BE2C (cell line): ENCODE results near the gene SPTBN1.

Experiments
- DNase-seq: peaks from one replicate; pipeline ENCODE4 v3.0.0-alpha.2; 2020
- H3K27me3 ChIP-seq: fragments of 250-450 bp; sonication (Bioruptor Pico); 2 replicates; pipeline ENCODE4 v1.5.1; 2020; ENCODE audit warnings: mild to moderate bottlenecking
- H3K36me3 ChIP-seq: fragments of 250-450 bp; sonication (Bioruptor Pico); 2 replicates; pipeline ENCODE4 v1.5.1; 2020; ENCODE audit warnings: mild to moderate bottlenecking
- H3K4me1 ChIP-seq: fragments of 250-450 bp; sonication (Bioruptor Pico); 2 replicates; pipeline ENCODE4 v1.5.1; 2020
- H3K4me3 ChIP-seq: 2 replicates; pipeline ENCODE4 v1.5.1; 2011; ENCODE audit warnings: low read depth, low read length
- H3K9me3 ChIP-seq: fragments of 250-450 bp; sonication (Bioruptor Pico); 2 replicates; pipeline ENCODE4 v1.5.1; 2020
- TF ChIP-seq, protein P1 (sequence below): IDR thresholded peaks from 2 replicates; pipeline ENCODE4 v1.5.1; 2012; ENCODE audit warnings: mild to moderate bottlenecking, low read depth, low read length

SPTBN1 gene

DNA sequence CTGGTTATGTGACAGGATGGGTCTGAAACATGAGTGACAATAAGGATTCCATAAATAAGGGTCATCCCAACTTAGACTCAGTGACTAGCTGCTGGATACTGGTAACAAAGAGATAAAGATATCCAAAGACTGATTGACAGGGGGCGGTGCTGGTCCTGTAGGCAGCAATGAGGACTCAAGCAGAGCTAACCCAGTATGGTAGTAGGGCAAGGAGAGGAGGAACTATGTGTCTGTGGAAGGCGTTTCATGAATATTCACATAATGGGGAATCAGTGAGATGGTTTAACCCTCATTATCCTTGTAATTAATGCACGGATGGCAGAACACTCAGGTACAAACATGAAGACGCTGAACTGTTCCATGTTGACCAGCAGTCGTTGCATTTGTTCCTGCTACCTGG, 164.8 kb downstream of the SPTBN1 start:
- TF ChIP-seq, protein P1, sequence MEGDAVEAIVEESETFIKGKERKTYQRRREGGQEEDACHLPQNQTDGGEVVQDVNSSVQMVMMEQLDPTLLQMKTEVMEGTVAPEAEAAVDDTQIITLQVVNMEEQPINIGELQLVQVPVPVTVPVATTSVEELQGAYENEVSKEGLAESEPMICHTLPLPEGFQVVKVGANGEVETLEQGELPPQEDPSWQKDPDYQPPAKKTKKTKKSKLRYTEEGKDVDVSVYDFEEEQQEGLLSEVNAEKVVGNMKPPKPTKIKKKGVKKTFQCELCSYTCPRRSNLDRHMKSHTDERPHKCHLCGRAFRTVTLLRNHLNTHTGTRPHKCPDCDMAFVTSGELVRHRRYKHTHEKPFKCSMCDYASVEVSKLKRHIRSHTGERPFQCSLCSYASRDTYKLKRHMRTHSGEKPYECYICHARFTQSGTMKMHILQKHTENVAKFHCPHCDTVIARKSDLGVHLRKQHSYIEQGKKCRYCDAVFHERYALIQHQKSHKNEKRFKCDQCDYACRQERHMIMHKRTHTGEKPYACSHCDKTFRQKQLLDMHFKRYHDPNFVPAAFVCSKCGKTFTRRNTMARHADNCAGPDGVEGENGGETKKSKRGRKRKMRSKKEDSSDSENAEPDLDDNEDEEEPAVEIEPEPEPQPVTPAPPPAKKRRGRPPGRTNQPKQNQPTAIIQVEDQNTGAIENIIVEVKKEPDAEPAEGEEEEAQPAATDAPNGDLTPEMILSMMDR = no peak
- Histone ChIP-seq H3K4me3 (no peak overlapping the region), H3K27me3 (no peaks in the 10 kb centered on the region), H3K36me3 (peaks cover 58% of the 10 kb centered on the region), H3K4me1 (peaks cover 4% of the 10 kb centered on the region; the same call in 1 of the 2 replicates), H3K9me3 (no peaks in the 10 kb centered on the region)
- no peak for DNase-seq

DNA sequence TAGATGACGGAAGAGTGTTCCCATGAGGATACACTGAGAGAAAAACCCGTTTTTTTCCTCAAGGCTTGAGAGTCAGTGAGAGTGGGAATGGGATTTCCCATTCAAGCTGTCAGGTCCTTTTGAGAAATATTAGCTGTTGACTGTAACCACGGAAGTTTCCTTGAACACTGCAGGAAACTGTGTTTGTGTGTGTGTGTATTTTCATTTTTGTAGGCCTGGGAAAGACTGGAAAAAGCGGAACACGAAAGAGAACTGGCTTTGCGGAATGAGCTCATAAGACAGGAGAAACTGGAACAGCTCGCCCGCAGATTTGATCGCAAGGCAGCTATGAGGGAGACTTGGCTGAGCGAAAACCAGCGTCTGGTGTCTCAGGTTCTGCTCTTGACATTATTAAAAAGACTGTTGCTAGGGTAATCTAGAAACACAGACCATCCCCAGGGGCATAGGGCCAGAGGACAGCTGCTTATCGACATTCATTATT, 168.5 kb downstream of the SPTBN1 start:
- TF ChIP-seq, protein P1 = no peak
- DNase-seq = peak; percentile 72
- Histone ChIP-seq H3K27me3 (no peaks in the 10 kb centered on the region), H3K9me3 (no peaks in the 10 kb centered on the region), H3K4me1 (peaks cover 4% of the 10 kb centered on the region; the same call in 1 of the 2 replicates), H3K4me3 (peak overlapping the region; percentile 6; the same call in 1 of the 2 replicates), H3K36me3 (peaks cover 77% of the 10 kb centered on the region)

DNA sequence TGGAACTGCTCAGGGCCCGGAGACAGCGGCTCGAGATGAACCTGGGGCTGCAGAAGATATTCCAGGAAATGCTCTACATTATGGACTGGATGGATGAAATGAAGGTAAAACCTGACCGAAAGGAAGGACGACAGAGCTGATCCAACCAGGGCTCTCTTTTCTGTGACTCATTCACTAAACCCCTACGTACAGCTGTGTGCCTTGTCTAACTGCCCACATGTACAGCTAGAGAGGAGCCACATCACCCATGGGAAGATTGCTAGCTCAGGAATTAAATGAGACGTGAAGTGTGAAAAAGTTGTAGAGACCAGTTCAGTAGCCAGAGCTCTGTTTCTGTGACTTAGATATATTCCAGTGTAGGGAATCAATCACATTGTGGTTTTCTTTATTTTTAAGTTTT, 170.0 kb downstream of the SPTBN1 start:
- no peaks in the 10 kb centered on the region for H3K9me3 ChIP-seq
- no peak overlapping the region for H3K4me3 ChIP-seq
- H3K36me3 ChIP-seq = peaks cover 81% of the 10 kb centered on the region
- H3K27me3 ChIP-seq = no peaks in the 10 kb centered on the region
- DNase-seq = no peak
- TF ChIP-seq, protein P1 = no peak
- H3K4me1 ChIP-seq = peaks cover 4% of the 10 kb centered on the region; the same call in 1 of the 2 replicates

DNA sequence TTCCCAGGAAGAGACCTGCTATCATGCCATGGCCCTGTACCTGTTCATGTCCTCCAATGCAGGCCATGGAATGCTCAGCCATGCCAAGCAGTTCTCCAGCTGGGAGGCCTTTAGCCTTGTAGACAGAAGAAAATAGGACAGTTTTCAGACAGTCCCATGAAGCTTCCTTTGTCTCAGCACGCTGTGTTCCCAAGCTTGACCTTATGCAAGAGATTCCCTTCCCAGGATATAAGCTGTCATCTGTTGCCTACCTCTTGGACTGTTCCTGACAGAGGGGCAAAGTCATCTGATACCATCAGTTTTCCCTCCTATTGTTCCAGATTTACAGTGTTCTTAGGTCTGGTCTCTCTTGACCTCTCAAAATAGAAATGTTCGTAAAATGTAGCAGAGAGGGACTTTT, 170.8 kb downstream of the SPTBN1 start:
- DNase-seq = no peak
- H3K9me3 ChIP-seq = no peaks in the 10 kb centered on the region
- H3K27me3 ChIP-seq = no peaks in the 10 kb centered on the region
- peaks cover 83% of the 10 kb centered on the region for H3K36me3 ChIP-seq
- TF ChIP-seq, protein P1 = no peak
- no peak overlapping the region for H3K4me3 ChIP-seq
- H3K4me1 ChIP-seq = peaks cover 4% of the 10 kb centered on the region; the same call in 1 of the 2 replicates

DNA sequence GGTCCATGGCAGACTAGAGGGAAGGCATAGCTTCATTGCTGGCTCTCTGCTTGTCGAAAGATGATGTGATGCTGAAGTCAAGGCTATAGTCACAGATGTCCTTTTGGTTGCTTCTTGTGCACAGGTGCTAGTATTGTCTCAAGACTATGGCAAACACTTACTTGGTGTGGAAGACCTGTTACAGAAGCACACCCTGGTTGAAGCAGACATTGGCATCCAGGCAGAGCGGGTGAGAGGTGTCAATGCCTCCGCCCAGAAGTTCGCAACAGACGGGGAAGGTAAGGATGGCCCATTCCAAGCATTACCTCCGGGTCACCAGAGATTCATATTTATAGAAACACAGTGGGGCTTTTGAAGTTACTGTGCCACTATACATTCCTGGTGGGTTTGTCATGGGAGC, 171.8 kb downstream of the SPTBN1 start:
- Histone ChIP-seq H3K4me1 (peaks cover 4% of the 10 kb centered on the region; the same call in 1 of the 2 replicates), H3K4me3 (no peak overlapping the region), H3K27me3 (no peaks in the 10 kb centered on the region), H3K36me3 (peaks cover 81% of the 10 kb centered on the region), H3K9me3 (no peaks in the 10 kb centered on the region)
- TF ChIP-seq, protein P1 = no peak
- DNase-seq = no peak

DNA sequence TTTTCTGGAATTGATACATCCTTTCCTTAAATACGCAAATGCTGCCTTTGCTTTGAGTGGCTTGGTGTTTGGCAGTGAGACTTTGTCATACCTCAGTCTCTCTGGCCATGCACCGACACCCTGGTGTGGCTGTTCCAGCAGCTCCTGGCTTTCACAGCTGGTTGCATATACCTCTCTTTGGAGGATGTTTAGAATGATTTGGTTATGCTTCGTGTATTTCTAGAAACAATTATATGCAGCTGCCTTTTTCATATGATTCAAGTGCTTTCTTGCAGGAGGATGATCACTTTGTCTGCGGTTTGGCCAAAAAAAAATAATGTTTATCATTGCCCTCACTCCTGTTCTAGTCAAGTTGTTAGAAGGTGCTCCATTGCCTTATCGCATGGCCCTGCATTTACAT, 172.3 kb downstream of the SPTBN1 start:
- peaks cover 77% of the 10 kb centered on the region for H3K36me3 ChIP-seq

More for the DNA sequence above, 172.3 kb downstream of the SPTBN1 start:
- DNase-seq = no peak
- Histone ChIP-seq H3K4me1 (peaks cover 4% of the 10 kb centered on the region; the same call in 1 of the 2 replicates), H3K9me3 (no peaks in the 10 kb centered on the region), H3K27me3 (no peaks in the 10 kb centered on the region), H3K4me3 (no peak overlapping the region)
- TF ChIP-seq, protein P1 = no peak
